OCI-LY1 (cell line): ENCODE data around the gene ADCY2.

Experiments
- CTCF ChIP-seq: fragments of 200-600 bp; sonication (generic), shearing (Covaris generic); IDR thresholded peaks from 2 replicates; pipeline ENCODE4 v1.5.1; 2017; ENCODE audit warnings: mild to moderate bottlenecking, antibody characterized with exemption, low read length, moderate library complexity, mixed read lengths
- EZH2 ChIP-seq: fragments of 200-600 bp; sonication (generic), shearing (Covaris generic); IDR thresholded peaks from 2 replicates; pipeline ENCODE4 v1.8.0; 2017; ENCODE audit warnings: borderline replicate concordance, mixed run types, mild to moderate bottlenecking, antibody characterized with exemption, low read length, moderate library complexity, mixed read lengths

GRCh38 chr5:7795306-7795705, 399.4 kb downstream of the ADCY2 start:
- TF ChIP-seq CTCF: no peak
- no peak for TF ChIP-seq EZH2
